HG03442 (cell line): ENCODE results near the gene ZNF579.
"Not testable (repeated sequence)": the region's sequence is repeated elsewhere in the genome, so short reads cannot be mapped to it uniquely, and the experiment has no call there.

Source experiments
- ATAC-seq: cut with Tn5 transposase; IDR thresholded peaks from one replicate; pipeline ENCODE4 v1.9.1; 2021; ENCODE audit warnings: mild to moderate bottlenecking, moderate library complexity; ENCODE audit not compliant: unreplicated experiment

Gene ZNF579

GRCh38 chr19:55541091-55541490 is 39.6 kb downstream of the ZNF579 start:
- no peak for ATAC-seq

- no peak for ATAC-seq
Measured at GRCh38 chr19:55540619-55541018, 40.0 kb downstream of the ZNF579 start.

GRCh38 chr19:55539090-55539984 is 41.3 kb downstream of the ZNF579 start:
- no peak for ATAC-seq

GRCh38 chr19:55538132-55538531 is 42.5 kb downstream of the ZNF579 start:
- no peak for ATAC-seq

- ATAC-seq = no peak
Measured at GRCh38 chr19:55537741-55538111, 42.9 kb downstream of the ZNF579 start.

GRCh38 chr19:55536951-55537740 is 43.5 kb downstream of the ZNF579 start, which contains the start of gene SBK2:
Gene SBK2, minus strand, starts transcription at chr19:55537133. Its CDS starts 839 bp downstream, at chr19:55536294.
- no peak for ATAC-seq

GRCh38 chr19:55536366-55536765 is 44.3 kb downstream of the ZNF579 start:
- ATAC-seq = no peak

- no peak for ATAC-seq
Measured at GRCh38 chr19:55535965-55536350, 44.7 kb downstream of the ZNF579 start.

- ATAC-seq = no peak
Measured at GRCh38 chr19:55535173-55535964, 45.3 kb downstream of the ZNF579 start.

GRCh38 chr19:55534280-55534679 is 46.4 kb downstream of the ZNF579 start:
- ATAC-seq = not testable (repeated sequence)

- no peak for ATAC-seq
Measured at GRCh38 chr19:55530996-55531395, 49.7 kb downstream of the ZNF579 start.

- no peak for ATAC-seq
Measured at GRCh38 chr19:55529636-55530234, 50.9 kb downstream of the ZNF579 start.

- no peak for ATAC-seq
Measured at GRCh38 chr19:55528030-55528803, 52.4 kb downstream of the ZNF579 start.

- no peak for ATAC-seq
Measured at GRCh38 chr19:55527197-55528029, 53.2 kb downstream of the ZNF579 start.
